ENCODE data around the gene LIF. TPM values are rescaled to one million over a fixed set of nuclear protein-coding genes. Genes with fewer than 3 reads are reported as not detected.

Gene LIF
- polyA plus RNA-seq, 2 of the 4 experiments (the other 2 are of a cell fraction) = 40.7 to 54.5 TPM

DNA sequence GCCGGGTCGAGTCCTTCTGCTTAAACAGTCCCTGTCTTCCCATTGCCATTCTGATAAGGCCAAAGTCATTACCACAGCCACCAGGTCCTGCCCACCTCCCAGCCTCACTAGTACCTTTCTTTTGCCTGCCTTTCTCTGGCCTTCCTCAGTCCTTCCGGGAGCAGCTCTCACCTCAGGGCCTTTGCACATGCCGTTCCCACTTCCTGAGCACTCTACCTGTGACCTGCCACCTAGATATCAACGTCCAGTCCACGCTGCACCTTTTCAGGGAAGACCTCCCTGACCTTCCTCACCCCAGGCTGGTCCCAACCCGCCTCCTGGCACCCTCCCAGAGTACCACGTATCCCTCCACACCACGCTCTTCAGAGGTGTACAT is 27.9 kb upstream of the LIF start:
- ChIA-PET CTCF (interaction anchor here (0.6 to 1.5 kb wide), 4 partner anchors 11 to 171 kb away, joined by 3 to 8 read pairs (median 4); no protein-coding TSS in a partner anchor), POLR2A (no interaction called here)
- Histone ChIP-seq H3K9me3 (no peaks in the 10 kb centered on the region), H3K4me1 (peaks cover 8% of the 10 kb centered on the region; the same call in 1 of the 3 replicates), H3K27ac (no peak overlapping the region), H3K4me2 (no peak overlapping the region), H3K4me3 (no peak overlapping the region)
- WGBS (ENCODE audit: missing lambda C conversion rate) = 86% methylated on average over 9 of the region's 9 CpGs
- TF ChIP-seq RAD21 (conservative IDR thresholded peaks at IDR 0.05 in 1 of 2, IDR thresholded peaks at IDR 0.05 in 1 of 2) (no peak), RNF2 (IDR thresholded peaks at IDR 0.05; ENCODE audit: borderline replicate concordance, low read depth) (no peak), FOSL2 (IDR thresholded peaks at IDR 0.05) (no peak), FOSL2 (CRISPR knock-in tag; IDR thresholded peaks at IDR 0.05) (no peak), ZNF302 (CRISPR knock-in tag; IDR thresholded peaks at IDR 0.05) (no peak), JUNB (IDR thresholded peaks at IDR 0.05) (no peak), TP53 (CRISPR knock-in tag; IDR thresholded peaks at IDR 0.05) (no peak), FOSB (CRISPR knock-in tag; IDR thresholded peaks at IDR 0.05) (no peak), EHF (CRISPR knock-in tag; IDR thresholded peaks at IDR 0.05) (no peak), ZC3H11A (IDR thresholded peaks at IDR 0.05) (no peak), HOXB13 (CRISPR knock-in tag; IDR thresholded peaks at IDR 0.05; ENCODE audit: low read depth) (no peak), POLR2A (IDR thresholded peaks at IDR 0.05; ENCODE audit: low read length) (no peak)
- TF ChIP-seq, protein P1, sequence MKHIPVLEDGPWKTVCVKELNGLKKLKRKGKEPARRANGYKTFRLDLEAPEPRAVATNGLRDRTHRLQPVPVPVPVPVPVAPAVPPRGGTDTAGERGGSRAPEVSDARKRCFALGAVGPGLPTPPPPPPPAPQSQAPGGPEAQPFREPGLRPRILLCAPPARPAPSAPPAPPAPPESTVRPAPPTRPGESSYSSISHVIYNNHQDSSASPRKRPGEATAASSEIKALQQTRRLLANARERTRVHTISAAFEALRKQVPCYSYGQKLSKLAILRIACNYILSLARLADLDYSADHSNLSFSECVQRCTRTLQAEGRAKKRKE (CRISPR knock-in tag; IDR thresholded peaks at IDR 0.05; ENCODE audit: low read depth) = no peak
- no peak for ATAC-seq
- DNase-seq (ENCODE audit: low read depth in 1 of 2, low spot score in 1 of 2) = no peak
- no peak for FAIRE-seq

DNA sequence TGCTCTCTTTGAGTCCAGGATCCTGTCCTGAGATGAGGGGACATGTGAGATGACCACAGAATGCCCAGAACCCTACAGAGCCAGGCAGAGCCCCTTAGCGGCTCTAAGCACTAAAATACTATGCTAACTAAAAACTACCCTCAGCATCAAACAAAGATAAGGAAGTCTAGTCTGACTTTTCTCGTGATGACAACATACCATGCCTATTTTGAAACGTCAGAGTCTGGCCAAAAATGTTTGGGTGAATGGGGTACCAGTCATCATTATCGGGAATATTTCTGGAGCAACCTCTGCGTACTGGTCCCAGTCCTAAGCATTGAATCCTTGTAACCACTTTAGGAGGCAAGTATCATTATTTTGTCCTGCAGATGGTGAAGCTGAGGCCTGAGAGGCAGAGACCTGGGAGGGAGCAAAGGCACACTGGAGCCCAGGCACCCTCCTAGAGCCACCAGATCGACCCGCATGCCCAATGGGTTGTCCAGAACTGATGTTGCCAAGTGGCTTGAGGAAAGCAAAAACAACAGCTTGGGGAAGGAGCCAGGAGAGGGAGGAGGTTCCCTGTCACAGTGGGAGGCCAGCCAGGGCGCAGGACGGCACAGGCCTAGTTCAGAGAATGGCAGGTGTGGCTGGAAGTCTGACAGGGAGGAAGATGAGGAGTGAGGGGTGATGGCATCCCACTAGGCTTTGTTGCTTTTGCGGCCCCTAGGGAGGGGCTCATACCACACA is 27.3 kb upstream of the LIF start:
- ChIA-PET CTCF (interaction anchor here (1.5 kb wide), 2 partner anchors 10 to 14 kb away, joined by 4 to 8 read pairs; no protein-coding TSS in a partner anchor), POLR2A (no interaction called here)
- WGBS (ENCODE audit: missing lambda C conversion rate) = 57% methylated on average over 8 of the region's 10 CpGs
- Histone ChIP-seq H3K4me3 (no peak overlapping the region), H3K9me3 (no peaks in the 10 kb centered on the region), H3K4me2 (no peak overlapping the region), H3K4me1 (peaks cover 8% of the 10 kb centered on the region; the same call in 1 of the 3 replicates), H3K27ac (no peak overlapping the region)
- FAIRE-seq = no peak
- ATAC-seq = no peak
- no peak for TF ChIP-seq NPAS2 (CRISPR knock-in tag; IDR thresholded peaks at IDR 0.05; ENCODE audit: borderline replicate concordance)
- TF ChIP-seq SREBF2 (IDR thresholded peaks at IDR 0.05) = no peak
- no peak for TF ChIP-seq RCOR1 (IDR thresholded peaks at IDR 0.05; ENCODE audit: low read depth, low read length)
- TF ChIP-seq RAD21 (conservative IDR thresholded peaks at IDR 0.05 in 1 of 2, IDR thresholded peaks at IDR 0.05 in 1 of 2) = no peak
- no peak for TF ChIP-seq TFCP2L1 (CRISPR knock-in tag; IDR thresholded peaks at IDR 0.05)
- TF ChIP-seq REST (IDR thresholded peaks at IDR 0.05) = no peak
- no peak for TF ChIP-seq JUNB (IDR thresholded peaks at IDR 0.05)
- TF ChIP-seq SMC3 (IDR thresholded peaks at IDR 0.05) = no peak
- no peak for TF ChIP-seq PHF8 (IDR thresholded peaks at IDR 0.05; ENCODE audit: borderline replicate concordance, low read depth)
- TF ChIP-seq, protein P2, sequence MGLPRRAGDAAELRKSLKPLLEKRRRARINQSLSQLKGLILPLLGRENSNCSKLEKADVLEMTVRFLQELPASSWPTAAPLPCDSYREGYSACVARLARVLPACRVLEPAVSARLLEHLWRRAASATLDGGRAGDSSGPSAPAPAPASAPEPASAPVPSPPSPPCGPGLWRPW (IDR thresholded peaks at IDR 0.05) = no peak
- no peak for TF ChIP-seq FOSL2 (IDR thresholded peaks at IDR 0.05)
- TF ChIP-seq FOSL2 (CRISPR knock-in tag; IDR thresholded peaks at IDR 0.05) = no peak
- TF ChIP-seq MAFK (IDR thresholded peaks at IDR 0.05; ENCODE audit: partially characterized antibody) = no peak
- TF ChIP-seq ZNF302 (CRISPR knock-in tag; IDR thresholded peaks at IDR 0.05) = no peak
- TF ChIP-seq HEYL (CRISPR knock-in tag; IDR thresholded peaks at IDR 0.05) = no peak
- no peak for TF ChIP-seq FOXS1 (CRISPR knock-in tag; IDR thresholded peaks at IDR 0.05)
- no peak for TF ChIP-seq BCL3 (IDR thresholded peaks at IDR 0.05)
- TF ChIP-seq, protein P3, sequence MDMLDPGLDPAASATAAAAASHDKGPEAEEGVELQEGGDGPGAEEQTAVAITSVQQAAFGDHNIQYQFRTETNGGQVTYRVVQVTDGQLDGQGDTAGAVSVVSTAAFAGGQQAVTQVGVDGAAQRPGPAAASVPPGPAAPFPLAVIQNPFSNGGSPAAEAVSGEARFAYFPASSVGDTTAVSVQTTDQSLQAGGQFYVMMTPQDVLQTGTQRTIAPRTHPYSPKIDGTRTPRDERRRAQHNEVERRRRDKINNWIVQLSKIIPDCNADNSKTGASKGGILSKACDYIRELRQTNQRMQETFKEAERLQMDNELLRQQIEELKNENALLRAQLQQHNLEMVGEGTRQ (IDR thresholded peaks at IDR 0.05) = no peak
- no peak for TF ChIP-seq NFE2L2 (conservative IDR thresholded peaks at IDR 0.05; ENCODE audit: low read length)
- TF ChIP-seq HOXB13 (CRISPR knock-in tag; IDR thresholded peaks at IDR 0.05; ENCODE audit: low read depth) = no peak
- no peak for TF ChIP-seq HOXB5 (CRISPR knock-in tag; IDR thresholded peaks at IDR 0.05)
- DNase-seq (ENCODE audit: low read depth in 1 of 2, low spot score in 1 of 2) = no peak

Measured in A549 (cell line).